HG03342 (cell line): ENCODE measurements around the gene ZBTB16.

Experiments used
- ATAC-seq: cut with Tn5 transposase; IDR thresholded peaks from one replicate; pipeline ENCODE4 v1.9.1; 2021; ENCODE audit warnings: mild to moderate bottlenecking, moderate library complexity; ENCODE audit not compliant: unreplicated experiment

Gene ZBTB16

GRCh38 chr11:114063149-114063828 lies 3.8 kb downstream of the ZBTB16 start:
- no peak for ATAC-seq

- no peak for ATAC-seq
These were observed 4.3 kb downstream of the ZBTB16 start for GRCh38 chr11:114063829-114064201.

- ATAC-seq, result no peak
These were observed 4.7 kb downstream of the ZBTB16 start for GRCh38 chr11:114064216-114064615.

- no peak for ATAC-seq
These were observed 5.6 kb downstream of the ZBTB16 start for GRCh38 chr11:114065094-114065493.

- no peak for ATAC-seq
These were observed 6.6 kb downstream of the ZBTB16 start for GRCh38 chr11:114066046-114066648.

- ATAC-seq, result no peak
These were observed 8.8 kb downstream of the ZBTB16 start for GRCh38 chr11:114068327-114068726.

GRCh38 chr11:114070464-114071139 lies 11.1 kb downstream of the ZBTB16 start:
- no peak for ATAC-seq

GRCh38 chr11:114073007-114073827 lies 13.7 kb downstream of the ZBTB16 start:
- no peak for ATAC-seq

GRCh38 chr11:114073828-114074381 lies 14.4 kb downstream of the ZBTB16 start:
- ATAC-seq, result no peak

GRCh38 chr11:114074546-114075343 lies 15.2 kb downstream of the ZBTB16 start:
- ATAC-seq, result no peak

GRCh38 chr11:114075344-114075610 lies 15.8 kb downstream of the ZBTB16 start:
- ATAC-seq, result no peak

GRCh38 chr11:114075891-114076441 lies 16.5 kb downstream of the ZBTB16 start:
- ATAC-seq, result no peak

- ATAC-seq, result no peak
These were observed 17.4 kb downstream of the ZBTB16 start for GRCh38 chr11:114076921-114077331.

GRCh38 chr11:114077482-114078305 lies 18.2 kb downstream of the ZBTB16 start:
- no peak for ATAC-seq

- no peak for ATAC-seq
These were observed 18.9 kb downstream of the ZBTB16 start for GRCh38 chr11:114078423-114078822.

- ATAC-seq, result no peak
These were observed 20.1 kb downstream of the ZBTB16 start for GRCh38 chr11:114079511-114080065.

- ATAC-seq, result no peak
These were observed 20.7 kb downstream of the ZBTB16 start for GRCh38 chr11:114080219-114080618.

- no peak for ATAC-seq
These were observed 21.3 kb downstream of the ZBTB16 start for GRCh38 chr11:114080769-114081168.
